Stimulated activated CD4-positive, alpha-beta T cell treated with anti-CD3 and anti-CD28 coated beads, Interleukin-15, amount 100 ng/mL, for 1 hour (primary cell): ENCODE measurements around the gene EXT2.

Experiments used
- DNase-seq, 2 donors: peaks; one replicate each; pipeline ENCODE4 v3.0.0-alpha.2; 2020; ENCODE audit warnings: low read depth in 1 of 2, low spot score in 1 of 2

Gene EXT2

DNA sequence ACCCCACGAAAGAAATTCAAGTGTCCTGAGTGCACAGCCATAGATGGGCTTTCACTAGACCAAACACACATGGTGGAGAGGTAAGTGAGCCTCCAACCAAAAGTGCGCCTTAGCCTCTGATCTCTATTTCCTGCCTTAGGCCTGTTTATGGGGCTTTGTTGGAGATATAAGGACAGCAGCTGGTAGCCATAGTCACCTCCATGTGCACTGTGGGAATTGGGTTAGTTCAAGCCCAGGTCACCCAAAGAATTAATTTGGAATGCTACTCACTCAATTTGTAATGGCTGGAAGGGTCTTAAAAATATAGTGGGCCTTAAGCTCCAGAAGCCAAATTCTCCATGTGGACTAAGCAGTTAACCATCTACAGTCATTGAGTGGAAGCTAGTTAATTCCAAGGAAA, 140.8 kb downstream of the EXT2 start:
- DNase-seq, result no peak

DNA sequence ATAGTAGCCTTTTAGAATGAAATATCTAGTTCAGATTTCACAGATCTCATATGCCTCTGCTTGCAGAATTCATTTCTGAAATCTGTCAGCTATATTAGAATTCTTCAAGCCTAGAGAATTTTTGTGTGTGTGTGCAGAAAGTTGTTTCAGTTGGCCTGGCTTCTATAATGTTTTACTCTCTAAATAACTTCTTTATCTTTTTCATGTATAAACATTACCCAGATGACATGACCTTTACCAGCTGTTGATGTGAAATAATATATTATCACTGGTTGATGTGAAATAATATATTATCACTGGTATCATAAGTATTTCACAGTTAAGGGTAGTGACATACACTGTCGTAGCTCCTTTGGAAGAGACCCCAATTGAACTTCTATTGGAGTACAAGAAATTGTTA, 141.7 kb downstream of the EXT2 start:
- DNase-seq, result no peak

DNA sequence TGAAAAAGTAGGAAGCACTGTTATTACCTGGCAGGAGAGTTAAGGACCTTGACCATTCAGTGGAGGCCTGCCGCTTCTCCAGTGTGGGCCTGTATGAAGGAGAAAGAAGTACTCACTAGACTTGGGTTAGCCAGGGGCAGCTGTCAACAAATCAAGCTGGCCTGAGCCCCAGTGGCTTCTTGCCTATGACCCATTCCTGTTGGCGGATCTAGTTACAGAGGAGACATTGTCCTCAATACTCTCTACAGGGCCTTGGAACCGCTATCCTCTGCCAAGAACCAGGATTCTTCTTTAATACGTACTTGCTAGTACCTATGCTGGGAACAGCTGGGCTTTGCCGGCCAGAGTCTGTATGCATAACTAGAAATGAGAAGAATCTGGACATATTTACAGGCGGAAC, 146.4 kb downstream of the EXT2 start:
- no peak for DNase-seq

DNA sequence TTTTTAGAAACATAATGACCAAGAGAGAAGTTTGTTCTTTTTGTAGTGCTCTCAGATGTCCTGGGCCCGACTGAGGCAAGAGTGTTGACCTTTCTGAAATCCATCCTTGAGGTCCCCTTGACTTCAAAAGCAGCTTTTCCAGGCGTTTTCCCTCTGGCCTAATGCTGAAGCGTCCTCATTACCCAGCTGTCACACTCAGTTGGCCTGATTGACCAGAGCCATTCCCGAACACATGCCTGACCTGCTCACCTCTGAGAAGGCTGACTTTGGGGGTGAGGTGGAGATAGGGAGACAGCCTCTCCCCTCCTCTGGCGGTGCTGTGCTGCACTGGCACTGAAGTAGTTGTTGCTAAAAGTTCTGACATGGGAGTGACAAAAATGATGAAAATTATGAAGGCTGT, 147.6 kb downstream of the EXT2 start:
- no peak for DNase-seq

DNA sequence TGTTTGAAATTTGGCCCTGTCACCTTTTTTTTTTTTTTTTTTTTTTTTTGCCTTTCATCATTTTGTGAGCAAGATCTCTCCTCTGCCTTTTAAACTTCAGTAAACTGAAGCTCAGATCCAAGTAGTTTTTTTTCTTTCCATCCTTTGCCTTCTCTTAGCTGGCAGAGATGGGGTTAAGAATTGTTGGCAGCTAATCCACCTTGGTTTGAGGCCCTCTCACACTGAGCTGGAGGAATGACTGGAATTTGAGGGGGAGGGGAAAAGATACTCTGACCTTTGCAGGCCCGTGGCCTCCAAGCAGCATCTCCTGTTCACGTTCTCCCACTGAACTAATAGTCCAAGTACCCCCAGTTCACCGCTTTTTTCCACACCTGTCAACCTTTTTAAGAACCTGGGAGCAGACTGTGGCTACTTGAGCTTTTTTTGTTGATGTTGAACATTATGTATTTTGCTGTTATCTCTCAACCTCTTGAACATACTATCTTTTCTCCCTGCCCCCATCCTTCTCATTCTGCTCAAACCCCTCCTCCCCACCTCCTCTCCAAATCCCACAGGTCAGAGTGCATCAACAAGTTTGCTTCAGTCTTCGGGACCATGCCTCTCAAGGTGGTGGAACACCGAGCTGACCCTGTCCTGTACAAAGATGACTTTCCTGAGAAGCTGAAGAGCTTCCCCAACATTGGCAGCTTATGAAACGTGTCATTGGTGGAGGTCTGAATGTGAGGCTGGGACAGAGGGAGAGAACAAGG, 148.3 kb downstream of the EXT2 start:
- DNase-seq, result no peak

DNA sequence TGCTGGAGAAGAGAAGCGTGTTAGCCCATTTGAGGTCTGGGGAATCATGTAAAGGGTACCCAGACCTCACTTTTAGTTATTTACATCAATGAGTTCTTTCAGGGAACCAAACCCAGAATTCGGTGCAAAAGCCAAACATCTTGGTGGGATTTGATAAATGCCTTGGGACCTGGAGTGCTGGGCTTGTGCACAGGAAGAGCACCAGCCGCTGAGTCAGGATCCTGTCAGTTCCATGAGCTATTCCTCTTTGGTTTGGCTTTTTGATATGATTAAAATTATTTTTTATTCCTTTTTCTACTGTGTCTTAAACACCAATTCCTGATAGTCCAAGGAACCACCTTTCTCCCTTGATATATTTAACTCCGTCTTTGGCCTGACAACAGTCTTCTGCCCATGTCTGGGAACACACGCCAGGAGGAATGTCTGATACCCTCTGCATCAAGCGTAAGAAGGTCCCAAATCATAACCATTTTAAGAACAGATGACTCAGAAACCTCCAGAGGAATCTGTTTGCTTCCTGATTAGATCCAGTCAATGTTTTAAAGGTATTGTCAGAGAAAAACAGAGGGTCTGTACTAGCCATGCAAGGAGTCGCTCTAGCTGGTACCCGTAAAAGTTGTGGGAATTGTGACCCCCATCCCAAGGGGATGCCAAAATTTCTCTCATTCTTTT, 149.3 kb downstream of the EXT2 start:
- DNase-seq, result no peak

DNA sequence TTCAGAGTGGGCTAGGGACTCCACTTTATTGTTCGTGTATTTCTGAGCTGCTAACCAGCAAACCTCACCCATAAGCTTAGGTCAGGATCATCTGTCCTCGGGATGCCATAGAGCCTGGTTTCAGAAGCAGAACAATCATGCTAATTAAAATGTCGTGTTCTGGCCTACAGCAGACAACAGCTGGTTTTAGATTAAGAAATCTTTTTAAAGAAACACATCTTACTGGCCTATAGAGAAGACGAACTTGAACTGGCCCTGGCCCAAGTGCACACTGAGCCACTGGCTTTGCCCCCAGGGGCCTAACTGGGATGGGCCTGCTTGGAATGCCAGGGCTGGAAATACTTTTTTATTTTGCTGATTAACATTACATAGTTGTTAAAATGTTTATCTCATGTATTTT, 151.2 kb downstream of the EXT2 start:
- no peak for DNase-seq

DNA sequence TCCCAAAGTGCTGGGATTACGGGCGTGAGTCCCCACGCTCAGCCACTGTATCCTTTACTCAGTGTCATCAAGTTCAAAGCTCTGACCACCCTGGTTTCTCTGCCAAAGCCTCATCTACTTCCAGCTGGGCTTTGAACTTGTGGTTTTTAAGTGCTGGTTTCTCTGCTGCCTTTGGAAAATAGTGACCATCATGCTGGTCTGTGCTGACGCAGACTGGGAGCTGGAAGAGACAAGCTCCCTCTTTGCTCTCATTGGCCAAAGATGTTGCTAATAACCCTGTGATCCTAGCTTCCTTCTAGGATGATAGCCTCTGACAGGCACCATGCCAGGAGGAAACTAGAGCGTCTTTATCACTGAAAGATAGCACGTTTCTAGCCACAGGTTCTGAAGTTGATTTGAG, 152.0 kb downstream of the EXT2 start:
- DNase-seq, result no peak

DNA sequence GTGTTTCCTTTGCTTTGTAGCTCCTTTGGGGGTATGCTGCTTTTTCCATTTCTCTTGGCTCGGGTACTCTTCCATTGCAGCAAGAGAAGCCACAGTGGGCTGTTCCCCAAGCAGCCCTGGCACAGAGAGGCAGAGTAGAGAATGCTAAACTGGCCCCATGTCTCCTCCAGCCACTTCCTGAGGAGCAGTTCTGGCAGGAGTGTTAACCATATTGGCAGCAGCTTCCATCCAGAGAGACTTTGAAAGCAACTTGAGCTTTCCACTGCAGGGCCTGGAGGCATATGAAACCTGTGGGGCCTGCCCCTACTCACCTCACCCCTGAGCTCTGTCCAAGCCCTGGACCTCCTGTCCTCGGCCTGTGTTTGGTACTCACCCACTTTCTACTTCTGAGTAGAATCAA, 152.6 kb downstream of the EXT2 start:
- DNase-seq, result no peak

DNA sequence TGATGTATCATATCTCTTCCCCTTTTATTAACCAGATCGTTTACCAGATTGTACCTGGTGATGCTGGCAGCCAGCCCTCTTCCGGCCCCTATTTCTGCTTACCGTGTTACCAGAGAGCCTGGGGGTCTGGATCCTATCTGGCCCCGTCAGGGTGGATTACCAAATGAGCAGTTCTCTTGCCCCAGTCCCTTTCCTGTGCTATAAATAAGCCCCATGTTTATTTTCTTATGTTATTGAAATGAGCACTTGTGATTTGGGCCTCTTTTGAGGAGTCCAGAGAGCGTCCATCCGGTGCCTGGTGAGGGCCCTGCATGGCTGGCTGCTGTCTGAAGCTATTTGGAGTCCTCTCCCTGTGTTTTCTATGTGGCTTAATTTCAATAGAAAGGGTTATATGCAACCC, 154.9 kb downstream of the EXT2 start:
- DNase-seq, result no peak

DNA sequence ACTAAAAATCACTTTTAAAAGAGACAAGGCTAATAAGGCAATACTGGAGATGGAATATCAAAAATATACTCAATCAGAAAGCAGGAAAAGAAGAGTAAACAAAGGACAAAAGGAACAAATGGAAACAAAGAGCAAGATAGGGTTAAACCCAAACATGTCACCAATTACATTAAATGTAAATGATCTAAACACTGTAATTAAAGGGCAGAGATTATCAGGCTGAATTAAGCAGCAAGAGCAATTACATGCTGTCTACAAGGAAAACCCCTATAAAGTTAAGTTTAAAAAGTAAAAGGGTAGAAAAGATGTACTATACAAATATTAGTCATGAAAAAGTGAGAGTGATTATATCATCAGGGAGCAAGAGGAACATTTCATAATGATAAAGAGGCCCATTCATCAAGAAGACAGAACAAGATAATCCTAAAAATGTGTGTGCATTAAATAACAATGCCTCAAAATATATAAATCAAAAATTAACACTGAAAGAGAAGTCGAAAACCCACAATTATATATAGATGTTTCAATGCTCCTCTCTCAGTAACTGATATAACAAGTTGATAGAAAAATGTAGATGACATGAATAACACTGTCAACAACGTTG, 157.6 kb downstream of the EXT2 start:
- DNase-seq, result no peak

DNA sequence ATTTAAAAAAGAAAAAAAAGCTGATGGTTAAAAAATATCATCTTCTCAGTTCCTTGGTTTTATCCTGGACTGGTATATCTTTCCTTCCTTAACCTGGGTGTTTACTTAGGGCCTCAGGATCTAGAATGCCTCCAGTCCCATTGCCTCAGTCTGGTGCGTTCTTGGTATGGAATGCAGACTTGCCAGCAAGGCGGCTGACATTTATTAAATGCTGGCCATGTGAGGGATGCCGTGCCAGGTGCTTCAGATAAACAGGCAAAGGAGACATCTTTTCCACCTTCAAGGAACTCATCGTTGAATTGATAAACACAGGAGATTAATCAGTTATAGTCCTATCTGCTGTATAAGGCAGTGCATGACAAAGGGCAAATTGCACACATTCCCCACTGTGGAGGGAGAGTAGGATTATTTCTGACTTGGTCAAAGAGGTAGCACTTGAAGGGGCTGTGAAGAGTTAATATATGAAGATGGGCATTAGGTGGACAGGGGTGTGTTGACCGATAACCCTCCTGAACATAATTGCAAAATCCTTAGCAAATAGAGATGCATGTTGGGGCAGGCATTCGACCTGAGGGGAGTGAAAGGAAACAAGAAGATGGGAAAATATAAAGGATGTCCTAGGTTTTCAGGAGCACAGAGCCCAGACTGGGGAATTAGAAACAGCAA, 160.1 kb downstream of the EXT2 start:
- DNase-seq, result no peak

DNA sequence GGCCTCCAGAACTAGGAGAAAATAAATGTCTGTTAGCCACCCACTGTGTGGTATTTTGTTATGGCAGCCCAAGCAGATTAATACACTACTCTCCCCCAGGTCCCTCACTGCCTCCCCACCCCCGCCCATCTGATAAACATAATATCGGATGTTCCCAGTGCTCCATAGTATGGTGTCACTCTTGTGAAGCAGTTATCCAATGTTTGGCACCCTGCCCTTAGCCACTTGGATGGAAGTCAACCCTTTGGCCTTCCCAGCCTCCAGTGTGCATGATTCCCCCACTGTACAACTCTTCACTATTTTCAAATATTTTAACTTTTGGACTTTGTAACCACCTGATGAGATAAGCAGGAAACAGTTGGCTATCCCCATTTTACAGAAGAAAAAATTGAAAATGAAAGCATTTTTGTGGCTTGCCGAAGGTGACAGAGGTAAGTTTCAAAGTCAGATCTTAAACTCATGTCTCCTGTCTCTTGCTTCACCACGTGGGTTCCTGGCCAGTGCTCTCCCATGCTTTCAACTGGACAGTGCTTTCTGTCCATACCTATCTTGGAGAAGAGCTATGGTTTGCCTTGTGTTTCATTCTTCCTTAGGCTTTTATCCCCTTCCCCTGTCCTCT, 161.3 kb downstream of the EXT2 start:
- DNase-seq, result no peak

DNA sequence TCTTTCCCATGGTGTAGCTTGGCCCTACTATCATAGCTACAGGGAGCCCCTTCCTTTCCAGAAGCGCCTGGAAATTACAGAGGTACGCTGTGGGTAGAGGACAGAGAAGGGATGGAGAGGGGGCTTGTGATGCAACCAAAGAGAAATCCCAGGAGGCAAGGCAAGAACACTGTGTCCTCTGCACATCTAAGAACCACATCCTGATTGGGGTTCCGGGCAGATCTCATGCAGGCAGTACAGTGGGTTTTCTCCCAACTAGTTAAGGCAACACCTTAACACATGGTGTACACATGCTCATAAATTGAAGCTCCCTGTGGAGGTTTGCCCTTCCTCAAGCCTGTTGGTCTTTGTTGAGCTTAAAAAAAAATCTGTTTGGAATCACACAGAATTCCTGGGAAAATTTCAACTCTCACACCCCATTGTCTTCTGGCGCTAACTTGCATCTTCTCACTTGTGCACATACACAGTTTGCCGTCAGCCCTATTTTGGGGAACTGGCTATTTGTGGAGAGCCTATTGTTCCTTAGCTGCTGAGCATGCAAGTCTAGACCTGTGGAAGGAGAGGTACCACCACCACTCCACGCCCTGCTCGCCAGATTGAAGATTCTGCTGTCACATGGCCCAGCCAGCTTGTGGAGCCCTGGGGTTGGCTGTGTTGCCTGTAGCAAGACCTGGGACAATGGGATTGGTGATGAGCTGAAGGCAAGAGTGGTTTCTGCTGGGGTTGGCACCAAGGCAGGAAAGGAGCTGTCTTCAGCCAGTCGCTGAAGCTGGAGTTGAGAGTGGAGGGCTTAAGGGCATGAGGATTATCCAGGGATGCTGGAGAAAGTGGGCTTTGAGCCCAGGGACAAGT, 162.1 kb downstream of the EXT2 start:
- no peak for DNase-seq

DNA sequence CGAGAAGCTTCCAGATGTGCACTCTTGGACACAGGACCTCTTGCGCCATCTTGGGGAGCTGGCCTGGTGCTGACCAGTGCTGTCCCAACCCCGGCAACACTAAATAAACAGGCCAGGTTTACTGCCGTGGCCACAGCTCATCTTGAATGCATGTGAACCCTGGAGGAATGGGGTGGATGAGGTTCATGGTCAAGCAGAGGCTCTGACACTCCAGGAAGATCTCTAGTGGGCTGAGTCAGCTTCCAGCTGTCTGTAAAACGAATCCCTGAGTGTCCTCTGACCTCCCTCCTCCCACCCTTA, 162.7 kb downstream of the EXT2 start:
- DNase-seq, result no peak

DNA sequence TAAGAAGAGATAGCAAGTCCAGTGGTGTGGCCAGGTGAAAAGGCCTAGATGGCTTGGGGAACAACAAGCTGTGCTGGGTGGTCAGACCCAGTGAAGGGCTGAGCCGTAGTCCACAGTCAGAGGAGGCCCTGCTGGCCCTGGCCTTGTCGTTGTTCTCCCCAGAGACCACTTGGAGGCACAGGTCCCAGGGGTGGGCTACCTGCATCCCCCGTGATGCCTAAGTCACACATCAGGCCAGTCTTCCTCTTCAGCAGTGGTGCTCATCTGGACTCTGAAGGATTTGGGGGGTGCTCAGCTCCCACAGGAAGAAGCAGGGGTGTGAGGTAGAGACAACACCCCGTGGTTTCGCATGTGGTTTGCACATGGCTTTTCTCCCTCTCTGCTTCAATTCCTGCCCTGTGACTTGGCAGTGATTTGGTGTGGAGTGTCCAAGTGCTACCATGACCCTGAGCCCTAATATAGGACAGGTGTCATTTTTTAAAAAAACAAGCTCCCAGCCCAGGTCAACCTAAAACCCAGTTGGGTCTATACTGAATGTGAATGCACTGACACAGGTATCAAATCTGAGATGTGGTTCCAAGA, 163.5 kb downstream of the EXT2 start:
- DNase-seq, result no peak

DNA sequence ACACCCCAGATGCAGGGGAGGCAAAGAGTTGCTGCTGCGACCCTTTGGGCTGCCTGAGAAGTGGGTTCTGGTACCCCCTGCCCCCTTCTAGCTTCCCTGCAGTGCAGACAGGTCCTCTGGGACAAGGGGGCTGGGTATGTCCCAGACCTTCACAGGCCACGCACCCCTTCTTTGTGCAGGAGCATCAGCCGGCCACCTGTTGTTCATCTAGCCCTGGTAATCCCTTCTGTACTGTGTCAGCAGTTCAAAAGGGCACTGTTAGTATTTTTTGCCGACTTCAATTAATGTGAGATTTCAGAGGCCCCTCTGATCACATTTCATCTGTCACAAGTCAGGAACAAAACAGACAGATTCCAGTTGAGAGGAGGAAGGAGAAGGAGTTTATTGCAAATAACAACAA, 164.6 kb downstream of the EXT2 start:
- DNase-seq, result no peak

DNA sequence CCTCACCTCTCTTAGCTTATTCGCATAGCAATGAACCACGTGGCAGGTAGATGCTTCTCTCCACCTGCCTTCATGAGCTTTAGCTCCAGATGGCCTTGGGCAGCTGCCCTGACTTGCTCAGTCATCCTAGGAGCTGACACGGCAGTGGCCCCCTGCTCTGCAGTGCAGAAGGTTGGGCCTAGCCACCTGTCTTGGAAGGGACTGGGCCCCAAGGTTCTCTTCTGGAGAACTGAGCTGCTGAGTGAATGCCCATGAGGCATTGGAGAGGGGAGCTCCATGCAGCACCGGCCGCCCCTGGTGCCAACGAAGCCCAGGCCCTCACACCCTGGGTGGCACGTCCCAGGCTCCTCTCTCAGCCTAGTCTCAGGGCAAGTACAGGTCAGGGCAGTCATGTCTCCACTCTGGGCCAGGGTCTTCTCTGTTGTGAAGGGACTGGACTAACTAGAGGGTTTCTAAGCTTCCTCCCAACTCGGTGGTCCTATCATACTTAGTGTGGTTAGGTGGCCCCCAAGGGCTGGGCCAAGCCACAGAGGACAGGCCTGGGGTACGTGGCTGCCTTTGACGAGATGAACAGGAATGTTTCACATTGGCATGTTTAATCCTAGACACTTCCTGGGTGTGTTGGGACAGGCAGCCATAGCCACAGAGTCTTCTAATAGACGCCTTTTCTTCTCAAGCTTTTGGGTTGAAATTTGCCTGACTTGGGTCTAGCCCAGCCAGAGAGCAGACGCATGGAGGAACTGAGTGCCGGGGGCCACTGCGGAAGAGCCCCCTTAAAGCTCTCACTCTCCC, 166.5 kb downstream of the EXT2 start:
- DNase-seq, result no peak

DNA sequence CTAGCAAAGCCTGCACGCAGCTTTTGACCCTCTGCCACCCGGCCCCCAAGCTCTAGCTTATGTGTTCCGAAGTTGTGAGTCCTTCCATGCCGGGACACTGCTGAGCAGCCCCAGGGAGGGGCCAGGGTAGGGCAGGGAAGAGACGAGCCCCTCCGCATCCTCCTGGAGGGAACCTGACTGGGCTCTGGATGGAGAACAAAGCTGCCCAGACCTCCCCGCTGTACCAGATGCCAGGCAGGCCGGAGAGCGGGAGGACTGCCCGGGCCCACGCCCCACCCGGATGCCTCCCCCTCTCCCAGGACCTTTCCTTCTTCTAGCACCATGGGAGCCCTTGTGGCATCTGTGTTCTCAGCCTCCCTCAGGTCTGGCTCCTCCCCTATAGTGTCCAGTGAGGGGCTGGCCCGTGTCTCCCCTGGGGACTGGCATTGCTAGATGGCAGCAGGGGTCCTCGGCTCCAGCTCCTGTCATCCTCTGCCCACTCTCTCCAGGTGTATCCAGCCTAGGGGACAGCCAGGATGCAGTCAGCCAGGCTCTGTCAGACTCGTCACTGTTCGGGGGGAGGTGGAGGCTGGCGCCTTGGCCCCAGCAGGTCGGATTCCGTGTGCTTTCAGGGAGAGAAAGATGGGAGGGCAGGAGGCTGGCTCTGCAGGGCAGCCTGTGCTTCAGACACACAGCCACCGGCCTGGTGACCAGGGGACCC, 168.4 kb downstream of the EXT2 start:
- no peak for DNase-seq
